Cerebellar cortex (tissue), 1 donor: Measurements from ENCODE around the gene TSPAN14.
A peak's percentile ranks its signal among the peaks of the same experiment; 100 is the strongest.

Experiments
- DNase-seq: peaks from one replicate; pipeline ENCODE4 v3.0.0-alpha.2; 2015; ENCODE audit warnings: low spot score

The TSPAN14 gene

DNA sequence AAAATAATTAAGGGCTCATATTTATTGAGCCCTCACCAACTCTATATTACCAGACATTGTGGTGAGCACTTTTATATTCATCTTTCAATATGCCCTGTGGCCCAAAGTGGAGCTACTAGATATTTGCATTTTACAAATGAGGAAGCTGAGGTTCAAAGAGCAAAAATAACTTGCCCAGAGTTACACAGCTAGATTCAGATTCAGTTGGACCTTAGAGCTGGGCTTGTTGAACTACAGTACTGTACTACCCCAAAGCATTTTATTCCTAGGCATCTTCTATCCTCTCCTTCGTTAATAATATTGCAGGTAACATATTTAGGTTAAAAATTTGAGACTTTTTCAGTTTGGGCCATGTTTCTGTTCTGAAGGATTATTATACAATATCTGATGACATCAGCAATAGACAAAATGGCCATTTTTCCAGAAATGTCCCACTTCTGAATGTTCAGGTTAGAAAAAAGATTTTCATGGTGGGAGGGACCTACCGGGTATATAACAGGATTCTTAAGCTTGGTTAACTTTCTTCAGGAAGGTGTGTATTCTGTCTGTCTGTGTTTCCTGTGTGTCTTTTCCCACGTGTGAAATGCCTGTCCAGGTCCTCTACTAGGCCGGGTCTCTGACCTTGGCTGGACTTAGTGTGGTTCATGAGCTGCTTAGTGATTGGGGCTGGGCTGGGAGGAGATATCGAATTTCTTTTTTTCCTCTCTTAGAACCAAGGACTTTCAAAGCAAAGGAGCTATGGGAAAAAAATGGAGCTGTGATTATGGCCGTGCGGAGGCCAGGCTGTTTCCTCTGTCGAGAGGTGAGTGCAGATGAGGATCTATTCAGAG lies 32.2 kb upstream of the TSPAN14 start:
- no peak for DNase-seq

DNA sequence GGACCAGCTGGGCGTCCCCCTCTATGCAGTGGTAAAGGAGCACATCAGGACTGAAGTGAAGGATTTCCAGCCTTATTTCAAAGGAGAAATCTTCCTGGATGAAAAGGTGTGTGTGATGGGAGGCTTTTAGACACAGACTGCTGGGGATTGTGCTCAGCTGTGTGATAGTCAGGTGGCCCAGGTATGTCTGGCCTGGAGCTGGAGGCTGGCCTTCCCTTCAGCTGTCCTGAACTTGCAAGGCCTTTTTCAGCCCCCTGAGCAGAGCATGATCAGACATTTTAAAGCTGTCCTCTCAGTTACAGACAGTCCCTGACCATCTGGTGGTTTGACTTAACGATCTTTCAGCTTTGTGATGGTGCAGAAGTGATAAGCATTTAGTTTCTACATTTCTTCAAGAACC lies 28.2 kb upstream of the TSPAN14 start:
- no peak for DNase-seq

DNA sequence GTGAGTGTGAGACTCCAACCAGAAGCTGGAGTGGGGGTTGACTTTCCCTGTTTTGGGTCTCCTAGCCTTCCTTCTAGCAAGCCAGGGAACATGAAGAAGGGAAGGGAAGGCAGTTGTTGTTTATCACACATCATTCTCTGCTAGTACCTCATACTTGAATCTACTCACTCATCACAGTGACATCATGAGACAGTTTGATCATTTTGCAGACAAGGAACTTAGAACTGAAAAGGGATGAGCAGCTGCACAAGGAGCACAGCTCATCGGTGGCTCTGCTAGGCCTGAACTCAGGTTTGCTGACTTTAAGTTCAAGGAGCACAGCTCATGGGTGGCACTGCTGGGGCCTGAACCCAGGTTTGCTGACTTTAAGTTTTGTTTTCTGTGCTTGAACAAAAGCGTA lies 26.6 kb upstream of the TSPAN14 start:
- no peak for DNase-seq

DNA sequence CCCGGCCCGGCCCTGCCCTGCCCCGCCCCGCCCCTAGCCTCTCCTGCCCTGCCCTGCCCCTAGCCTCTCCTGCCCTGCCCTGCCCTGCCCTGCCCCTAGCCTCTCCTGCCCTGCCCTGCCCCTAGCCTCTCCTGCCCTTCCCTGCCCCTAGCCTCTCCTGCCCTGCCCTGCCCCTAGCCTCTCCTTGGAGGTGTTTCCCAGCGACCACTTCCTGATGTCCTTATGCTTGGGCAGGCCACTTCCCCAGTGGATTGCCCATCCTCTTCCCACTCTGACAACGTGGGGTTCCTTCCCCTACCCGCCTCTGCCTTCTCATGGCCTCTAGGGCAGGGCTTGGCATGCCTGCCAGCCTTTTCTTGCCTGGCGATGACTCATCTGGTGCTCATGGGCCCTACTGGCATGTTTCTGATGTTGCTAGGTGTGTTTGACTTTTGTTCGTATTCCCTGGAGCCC lies 24.6 kb upstream of the TSPAN14 start:
- no peak for DNase-seq

DNA sequence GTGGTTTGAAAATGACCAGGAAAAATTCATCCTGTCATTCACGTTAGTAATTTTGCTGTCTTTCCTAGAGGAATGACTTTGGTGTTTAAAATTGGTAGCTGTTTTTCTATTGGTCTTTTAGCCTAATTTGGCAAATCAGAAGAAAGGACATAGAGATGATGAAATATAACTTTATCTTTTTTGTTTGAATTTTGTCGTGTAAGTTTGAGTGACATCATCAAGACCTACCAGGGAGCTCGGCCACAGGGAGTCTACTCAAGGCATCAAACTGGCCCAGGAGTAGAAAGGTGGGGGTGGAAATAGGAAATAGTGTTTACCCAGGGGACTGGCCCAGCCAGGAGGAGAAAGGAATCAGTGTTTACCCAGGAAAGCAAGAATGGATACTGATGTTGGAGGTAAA lies 21.0 kb upstream of the TSPAN14 start:
- no peak for DNase-seq

DNA sequence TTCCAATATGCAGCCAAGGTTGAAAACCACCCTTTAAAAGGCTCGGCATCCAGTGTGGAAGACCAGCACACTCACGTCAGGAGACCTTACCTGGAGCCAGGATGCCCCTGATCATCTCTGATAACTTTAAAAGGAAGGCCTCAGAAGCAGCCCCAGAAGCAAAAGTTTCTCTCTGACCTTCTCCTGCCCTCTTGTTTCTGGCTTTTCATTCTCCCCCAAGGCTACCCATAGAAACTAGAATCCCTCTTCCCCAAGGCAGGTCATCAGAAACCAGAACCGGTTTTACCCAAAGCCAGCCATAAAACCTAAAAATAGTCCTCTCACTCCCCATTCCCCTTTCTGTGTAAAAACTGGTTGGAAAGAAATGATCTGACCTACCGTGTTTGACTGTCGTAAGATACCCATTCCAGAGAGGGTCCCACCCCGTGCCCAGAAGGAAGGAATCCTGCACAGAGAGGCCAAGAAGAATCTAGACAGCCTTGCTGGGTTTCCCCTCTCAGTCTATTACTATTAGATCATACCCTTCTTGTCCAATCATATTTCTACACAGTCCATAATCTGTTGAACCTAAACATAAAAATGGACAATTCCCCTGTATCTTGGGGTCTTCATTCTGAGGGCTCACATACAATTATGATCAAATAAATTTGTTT lies 17.5 kb upstream of the TSPAN14 start:
- DNase-seq = no peak

DNA sequence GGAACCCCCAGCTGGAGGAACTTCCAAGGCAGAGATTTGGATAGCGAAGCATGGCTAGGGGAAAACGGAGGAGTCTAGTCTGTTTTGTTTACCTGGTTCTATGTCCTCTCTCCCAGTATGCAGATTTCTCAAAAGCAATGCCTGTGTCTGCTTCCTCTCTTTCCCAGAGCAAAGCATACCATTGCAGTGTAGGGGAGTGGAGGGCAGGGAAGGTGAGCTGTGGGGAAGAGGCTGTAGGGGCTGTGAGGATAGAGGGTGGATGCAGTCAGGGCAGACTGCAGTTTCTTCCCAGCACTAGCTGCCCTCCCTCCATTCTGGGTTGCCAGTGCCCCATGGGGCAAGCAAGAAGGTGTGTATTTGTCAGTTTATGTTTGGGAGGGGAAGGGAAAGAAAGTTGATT lies 16.9 kb upstream of the TSPAN14 start:
- DNase-seq = no peak

DNA sequence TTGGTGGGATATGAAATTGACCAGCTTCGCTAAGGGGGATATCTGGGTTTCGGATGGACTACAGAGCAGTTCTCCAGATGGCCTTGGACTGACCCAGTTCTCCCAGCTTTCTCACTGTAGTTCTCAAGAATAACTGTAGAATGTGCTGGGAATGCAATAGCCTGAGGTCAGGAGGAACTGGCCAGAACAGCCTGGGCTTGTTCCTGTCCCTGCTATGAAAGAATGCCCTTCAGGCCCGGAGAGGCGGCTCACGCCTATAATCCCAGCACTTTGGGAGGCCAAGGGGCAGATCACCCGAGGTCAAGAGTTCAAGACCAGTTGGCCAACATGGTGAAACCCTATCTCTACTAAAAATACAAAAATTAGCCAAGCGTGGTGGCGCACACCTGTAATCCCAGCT lies 12.3 kb upstream of the TSPAN14 start:
- DNase-seq = no peak

DNA sequence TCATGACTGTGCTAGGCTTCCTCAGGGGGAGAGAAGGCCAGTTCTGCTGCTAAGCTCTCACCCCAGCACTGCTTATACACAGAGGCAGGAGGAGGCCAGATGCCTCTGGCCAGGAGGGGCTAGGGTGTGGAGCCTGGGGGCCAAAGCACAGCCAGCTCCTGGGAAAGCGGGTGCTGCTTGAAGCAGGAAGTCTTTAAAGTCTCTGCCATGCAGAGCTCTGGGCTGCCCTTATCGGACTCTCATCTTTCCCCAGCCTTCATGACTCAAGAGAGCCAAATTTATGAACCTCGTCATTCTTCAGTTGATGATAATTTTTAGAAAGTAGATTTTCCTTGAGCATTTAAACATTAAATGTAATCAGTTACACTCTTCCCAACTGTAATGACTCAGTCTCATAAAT lies 11.2 kb upstream of the TSPAN14 start:
- no peak for DNase-seq

DNA sequence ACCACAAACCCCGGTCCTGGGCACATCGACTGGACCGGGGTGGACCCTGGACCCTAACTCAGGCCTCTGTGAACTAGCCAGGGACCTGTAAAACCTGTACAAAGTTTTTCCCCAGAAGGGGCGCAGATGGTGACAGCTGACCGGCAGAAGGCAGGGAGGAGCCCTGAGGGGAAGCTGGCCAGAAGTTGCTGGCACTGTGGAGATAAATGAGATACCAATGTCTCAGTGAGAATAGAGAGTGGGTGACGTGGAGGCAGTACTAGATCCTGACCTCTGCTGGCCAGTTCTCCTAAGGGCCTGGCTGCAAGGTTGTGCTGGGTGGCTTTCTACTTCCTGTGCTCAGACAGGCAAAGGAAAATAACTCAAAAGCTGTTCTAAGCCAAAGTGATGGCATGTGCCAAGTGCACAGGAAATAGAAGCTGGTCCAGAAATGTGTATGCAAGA lies 10.6 kb upstream of the TSPAN14 start:
- DNase-seq = peak; percentile 25

DNA sequence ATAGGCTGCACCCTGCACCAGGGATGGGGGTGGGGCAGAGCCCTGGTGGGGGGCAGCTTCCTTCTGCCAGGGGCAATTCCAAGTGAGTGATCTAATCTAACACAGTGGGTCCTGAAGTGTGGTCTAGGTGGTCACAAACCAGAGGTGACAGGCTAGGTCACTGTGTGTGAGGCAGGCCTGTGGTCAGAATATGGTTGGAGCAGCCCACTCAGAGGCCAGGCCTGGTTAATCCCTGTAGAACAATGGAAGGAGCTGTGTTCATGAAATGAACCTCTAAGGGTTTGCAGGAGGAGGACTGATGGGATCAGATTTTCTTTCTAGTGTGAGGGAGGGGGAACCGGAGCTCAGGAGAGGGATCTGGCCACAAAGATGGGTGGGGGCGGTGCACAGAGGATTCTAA lies 10.0 kb upstream of the TSPAN14 start:
- DNase-seq = no peak

DNA sequence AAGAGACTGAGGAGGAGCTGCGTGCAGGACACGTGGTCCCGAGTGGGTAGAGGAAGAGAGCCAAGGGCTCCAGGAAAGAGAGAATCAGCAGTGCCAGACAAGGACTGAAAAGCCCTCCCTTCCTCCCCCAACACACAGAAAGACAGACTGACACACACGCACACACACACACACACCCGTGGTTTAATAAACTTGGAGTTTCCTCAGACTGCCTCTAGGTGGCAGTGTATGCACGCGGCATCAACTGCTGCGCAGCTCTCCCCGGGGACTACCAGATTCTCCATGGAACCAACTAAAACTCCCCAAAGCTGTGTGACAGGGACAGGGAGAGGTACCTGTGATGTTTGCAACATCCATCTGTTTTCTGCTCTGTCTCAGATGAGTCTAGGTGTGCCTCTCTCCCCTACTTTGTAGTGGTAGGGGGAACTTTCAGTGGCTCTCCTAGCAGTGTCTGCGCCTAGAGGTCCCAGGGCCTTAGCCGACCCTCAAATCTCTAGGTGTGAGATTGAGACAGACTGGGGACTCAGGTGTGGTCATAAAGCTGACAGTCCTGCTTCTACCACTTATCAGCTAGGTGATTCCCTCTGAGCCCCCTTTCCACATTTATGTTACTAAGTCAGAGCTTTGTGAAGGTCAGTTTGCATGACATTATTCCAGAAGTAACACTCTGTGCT lies 9.3 kb upstream of the TSPAN14 start:
- DNase-seq = peak; percentile 57

DNA sequence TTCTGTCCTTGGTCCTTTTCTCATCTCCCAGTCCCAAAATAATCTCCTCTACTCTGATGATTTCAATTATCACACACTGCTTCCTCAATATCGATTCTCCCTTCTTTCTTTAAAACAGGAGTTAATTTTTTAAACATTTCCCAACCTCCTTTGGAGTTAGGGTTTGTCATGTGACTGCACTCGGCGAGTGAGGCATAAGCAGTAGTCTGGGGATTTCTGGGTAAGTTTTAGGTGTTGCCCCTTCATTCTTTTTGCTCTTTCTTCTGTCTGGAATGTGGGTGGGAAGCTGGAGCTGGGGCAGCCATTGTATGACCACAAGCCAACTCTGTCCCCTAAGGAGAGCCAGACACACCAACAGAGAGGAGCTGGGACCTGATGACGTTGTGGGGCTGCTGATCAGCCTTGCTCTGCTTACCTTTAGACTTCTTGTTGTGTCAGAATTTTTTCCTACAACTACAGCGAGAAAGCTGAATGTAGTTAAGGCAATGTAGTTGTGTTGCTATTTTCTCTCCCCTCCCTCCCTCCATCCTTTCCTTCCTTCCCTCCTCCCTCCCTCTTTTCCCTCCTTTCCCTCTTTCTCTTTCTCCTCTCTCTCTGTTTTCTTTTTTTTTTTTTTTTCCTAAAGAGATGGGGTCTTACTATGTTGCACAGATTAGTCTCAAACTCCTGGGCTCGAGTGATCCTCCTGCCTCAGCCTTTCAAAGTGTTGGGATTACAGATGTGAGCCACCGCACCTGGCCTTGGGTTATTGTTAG lies 6.5 kb upstream of the TSPAN14 start:
- DNase-seq = no peak

DNA sequence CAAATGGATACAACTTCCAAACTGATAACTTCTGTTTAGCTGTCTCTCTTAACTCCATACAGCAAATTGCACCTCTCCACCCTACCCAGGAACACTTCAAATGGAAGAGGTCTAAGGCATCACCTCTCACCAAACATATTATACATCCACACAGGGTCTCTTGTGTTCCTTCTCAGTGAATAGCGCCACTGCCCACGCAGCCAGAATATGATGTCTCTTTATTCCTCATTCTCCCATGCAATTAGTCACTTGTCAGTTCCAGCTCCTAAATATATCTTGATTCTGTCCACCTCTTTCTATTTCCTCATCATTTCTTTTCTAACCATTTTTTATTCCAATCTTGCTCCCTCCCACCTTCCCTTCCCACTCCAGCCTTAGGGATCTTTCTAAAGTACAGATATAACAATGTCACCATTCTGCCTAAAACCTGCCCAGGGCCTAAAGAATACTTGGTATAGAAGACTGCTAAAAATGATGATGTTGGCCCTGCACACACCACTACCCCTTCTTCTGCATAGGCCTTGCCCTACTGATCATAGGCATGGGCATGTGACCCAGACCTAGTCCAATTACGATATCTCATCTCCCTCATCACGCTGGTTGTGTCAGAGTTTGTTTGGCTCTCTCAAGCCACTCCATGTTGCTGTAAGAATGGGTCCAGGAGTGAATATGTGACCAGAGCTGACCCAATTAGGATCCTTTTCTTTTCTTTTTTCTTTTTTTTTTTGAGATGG lies 5.7 kb upstream of the TSPAN14 start:
- DNase-seq = no peak

DNA sequence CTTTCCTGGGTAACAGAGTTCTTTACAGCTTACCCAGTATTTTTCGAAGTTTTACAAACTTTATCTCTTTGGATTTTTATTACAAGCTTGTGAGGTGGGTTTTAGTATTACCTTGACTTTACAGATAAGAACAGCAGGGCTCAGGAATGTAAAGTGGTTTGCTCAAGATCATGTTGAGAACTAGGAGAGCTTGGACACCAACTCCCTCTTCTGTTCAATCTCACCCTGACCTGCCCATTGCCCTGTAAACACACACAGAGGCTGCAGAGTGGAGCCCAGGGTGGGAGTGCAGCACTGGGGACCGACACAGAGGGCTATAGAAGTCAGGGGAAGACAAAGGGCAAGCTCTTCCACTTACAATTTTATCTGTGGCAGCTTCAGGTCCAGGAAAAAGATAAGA lies 4.6 kb upstream of the TSPAN14 start:
- no peak for DNase-seq

DNA sequence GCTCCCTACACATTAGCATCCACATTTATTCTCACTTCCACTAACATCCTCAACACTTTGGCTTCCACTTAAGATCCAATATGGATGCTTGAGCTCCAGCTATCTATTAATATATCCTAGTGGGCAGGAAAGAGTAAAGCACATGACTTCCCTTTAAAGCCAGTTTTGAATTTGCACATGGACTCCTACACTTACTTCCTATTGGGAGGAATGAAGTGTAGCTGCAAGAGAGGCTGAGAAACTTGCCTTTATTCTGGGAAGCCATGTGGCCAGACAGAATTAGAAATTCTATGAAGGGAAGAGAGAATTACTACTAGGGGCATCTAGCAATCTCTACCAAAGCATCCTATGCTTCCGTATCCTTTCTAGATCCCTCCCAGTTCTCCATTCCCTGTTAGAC lies 3.0 kb upstream of the TSPAN14 start:
- DNase-seq = no peak

DNA sequence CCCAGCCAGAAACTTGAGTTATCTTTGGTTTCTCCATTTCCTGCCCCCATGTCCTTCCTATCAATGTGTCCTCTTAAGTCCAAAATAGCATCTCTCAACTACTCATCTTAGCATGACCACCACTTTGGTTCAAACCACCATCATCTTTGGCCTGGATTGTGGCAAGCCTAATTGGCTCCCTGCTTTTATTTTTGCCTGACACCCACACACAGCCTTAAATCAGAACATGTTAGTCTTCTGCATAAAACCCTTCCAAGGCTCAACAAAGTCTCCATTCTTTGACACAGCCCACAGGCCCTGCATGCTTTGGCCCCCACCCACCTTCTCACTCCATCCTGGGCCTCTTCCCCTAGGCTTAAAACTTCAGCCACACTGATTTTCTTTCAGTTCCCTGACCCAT lies 2.0 kb upstream of the TSPAN14 start:
- DNase-seq = no peak

DNA sequence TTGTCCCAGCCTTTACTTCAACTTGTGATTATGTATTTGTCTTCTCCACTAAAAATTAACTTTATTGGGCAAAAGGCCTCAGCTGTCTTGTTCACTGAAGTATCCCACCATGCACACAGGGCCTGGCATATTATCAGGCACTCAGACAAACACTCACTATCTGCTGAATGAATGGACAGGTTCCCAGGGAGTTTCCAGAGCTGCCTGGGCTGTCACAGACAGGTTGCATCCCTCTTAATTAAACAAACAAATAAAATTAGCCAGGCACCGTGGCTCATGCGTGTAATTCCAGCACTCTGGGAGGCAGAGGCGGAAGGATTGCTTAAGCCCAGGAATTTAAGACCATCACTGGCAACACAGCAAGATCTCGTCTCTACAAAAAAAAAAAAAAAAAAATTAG lies 1.5 kb upstream of the TSPAN14 start:
- DNase-seq = no peak

DNA sequence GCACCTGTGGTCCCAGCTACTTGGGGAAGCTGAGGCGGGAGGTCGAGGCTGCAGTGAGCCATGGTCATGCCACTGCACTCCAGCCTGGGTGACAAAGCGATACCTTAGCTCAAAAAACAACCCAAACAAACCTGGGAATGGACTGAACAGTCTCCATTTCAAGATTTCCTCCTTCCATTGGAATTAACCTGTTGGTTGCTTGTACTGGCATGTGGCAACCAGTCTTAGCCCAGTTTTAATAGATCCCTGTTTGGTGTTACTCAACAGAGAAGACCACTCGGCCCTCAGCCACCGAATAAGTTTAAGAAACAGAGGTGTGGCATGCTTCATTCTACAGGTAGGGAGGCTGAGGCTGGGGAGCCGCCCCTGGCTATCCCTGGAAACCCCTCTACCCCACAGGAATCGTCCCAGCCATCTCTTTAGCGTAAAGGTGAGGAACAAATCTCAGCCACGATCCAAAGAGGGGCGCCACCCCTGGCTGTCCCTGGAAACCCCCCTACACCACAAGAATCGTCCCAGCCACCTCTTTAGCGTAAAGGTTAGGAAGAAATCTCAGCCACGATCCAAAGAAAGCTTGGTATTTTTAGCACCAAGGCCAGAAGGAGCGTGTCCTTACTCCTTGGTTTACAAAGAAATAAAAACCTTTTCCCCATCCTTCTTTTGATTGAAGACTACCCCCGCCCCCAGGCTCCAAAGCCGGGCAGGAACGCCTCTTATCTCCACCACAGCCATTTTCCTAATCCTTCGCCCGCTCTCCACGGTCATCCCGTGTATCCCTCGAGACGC lies 861 bp upstream of the TSPAN14 start:
- no peak for DNase-seq

DNA sequence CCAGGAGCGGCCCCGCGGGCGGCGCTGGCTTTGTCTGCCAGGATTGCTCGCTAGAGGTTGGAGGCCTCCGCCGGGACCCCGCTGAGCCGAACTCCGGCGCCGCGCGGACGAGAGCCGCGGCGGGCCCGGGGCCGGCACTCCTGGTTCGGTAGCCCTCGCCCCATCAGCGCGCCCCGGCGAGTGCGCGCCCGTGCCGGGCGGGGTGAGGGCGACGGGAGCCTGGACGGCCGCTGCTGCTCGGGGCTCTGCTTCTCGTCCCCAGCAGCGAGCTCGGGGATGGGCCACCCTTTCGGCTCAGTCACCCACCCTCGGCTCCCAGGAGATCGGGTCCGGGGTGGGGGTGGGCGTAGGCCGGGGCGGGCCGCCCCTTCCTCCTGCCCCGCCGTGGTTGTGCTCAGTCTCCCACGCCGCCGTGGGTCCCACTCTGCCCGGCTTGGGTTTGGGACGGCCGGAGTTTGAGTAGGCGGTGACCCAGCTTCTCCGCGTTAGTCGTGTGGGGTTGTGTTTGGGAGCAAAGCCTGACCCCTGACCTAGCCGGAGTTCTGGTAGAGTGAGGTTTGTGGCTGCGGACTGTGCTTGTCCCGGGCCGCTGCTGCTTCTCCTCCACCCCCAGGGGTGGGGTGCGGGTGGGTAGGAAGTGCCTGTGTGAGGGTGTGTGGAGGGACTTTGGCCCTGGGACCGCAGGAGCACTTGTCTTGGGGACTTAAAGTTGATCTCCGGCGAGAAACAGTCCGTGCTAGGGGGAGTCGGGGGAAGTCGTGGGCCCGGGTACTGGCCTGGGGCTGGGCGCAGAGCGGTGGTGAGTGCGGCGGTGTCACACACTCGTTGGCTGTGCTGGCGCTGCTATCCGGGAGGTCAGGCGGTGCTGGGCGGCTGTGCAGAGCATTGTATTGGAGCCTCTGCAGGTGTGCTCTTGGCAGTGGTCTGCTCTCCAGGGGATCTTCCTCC lies 677 bp downstream of the TSPAN14 start:
- DNase-seq = no peak
